GM10266 (cell line): ENCODE results near the gene LMTK2.
"Not testable (repeated sequence)": the region's sequence is repeated elsewhere in the genome, so short reads cannot be mapped to it uniquely, and the experiment has no call there.

Experiments used
- DNase-seq: peaks from one replicate; pipeline ENCODE4 v3.0.0; 2012; ENCODE audit errors: extremely low spot score
- TF ChIP-seq, protein P1 (sequence below): IDR thresholded peaks from 2 replicates; pipeline ENCODE4 v1.5.1; 2012; ENCODE audit warnings: mild to moderate bottlenecking, low read depth; ENCODE audit not compliant: control insufficient read depth, insufficient read depth; ENCODE audit errors: missing control alignments

The LMTK2 gene

DNA sequence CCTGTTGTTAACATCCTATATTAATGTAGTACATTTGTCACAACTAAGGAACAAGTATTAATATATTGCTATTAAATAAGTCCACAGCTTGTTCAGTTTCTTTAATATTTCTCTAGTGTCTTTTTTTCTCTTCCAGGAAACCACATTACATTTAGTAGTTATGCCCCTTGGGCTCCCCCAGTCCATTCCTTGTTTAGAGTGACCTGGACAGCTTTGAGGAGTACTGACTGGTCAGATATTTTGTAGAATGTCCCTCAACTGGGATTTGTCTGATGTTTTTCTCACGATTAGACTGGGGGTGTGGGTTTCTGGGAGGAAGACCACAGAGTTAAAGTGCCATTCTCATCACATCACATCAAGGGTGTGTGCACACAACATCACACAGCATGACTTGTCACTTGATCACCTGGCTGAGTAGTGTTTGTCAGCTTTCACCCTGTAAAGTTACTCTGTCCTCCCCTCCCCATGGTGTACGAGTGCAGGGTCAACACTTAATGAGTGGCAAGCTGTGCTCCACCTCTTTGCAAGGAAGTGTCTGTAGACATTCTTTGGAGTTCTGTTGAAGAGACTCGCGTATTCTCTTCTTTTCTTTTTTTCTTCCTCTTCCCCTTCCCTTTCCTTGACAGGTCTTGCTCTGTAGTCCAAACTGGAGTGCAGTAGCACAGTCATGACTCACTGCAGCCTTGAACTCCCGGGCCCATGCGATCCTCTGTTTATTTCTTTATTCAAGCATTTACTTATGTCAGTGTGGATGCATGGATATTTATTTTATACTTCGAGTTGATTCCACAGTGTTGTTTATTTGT lies 10.2 kb downstream of the LMTK2 start:
- TF ChIP-seq, protein P1, sequence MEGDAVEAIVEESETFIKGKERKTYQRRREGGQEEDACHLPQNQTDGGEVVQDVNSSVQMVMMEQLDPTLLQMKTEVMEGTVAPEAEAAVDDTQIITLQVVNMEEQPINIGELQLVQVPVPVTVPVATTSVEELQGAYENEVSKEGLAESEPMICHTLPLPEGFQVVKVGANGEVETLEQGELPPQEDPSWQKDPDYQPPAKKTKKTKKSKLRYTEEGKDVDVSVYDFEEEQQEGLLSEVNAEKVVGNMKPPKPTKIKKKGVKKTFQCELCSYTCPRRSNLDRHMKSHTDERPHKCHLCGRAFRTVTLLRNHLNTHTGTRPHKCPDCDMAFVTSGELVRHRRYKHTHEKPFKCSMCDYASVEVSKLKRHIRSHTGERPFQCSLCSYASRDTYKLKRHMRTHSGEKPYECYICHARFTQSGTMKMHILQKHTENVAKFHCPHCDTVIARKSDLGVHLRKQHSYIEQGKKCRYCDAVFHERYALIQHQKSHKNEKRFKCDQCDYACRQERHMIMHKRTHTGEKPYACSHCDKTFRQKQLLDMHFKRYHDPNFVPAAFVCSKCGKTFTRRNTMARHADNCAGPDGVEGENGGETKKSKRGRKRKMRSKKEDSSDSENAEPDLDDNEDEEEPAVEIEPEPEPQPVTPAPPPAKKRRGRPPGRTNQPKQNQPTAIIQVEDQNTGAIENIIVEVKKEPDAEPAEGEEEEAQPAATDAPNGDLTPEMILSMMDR: no peak
- DNase-seq: no peak

DNA sequence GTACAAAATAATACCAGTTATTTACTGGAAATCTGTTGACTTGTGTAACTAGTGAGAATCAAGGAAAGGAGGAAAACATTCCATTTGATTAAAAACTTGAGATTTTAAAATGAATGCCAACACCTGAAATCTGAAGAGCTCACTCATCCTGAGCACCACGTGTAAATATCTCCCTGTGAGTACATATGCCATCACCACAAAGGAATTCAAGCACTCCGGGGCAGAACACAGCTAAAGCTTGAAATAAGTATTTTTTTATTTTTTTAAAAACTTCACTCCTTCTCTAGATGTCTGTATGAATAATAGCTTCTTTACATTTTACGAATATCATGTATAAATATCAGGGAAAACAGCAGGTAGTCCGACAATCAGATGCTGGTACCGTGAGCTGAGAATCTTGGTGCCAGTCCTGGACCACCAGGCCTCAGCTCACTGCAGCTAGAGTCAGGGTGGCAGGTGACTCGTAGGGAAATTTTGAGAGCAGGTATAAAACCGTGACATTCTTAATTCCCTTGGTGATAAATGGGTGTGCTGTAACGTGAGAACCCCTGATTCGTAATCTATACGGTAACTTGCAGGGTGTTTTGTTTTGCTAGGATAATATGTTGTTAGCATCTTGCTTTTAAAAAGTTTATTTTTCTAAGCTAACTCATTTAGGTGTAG lies 12.7 kb downstream of the LMTK2 start:
- TF ChIP-seq, protein P1: no peak
- no peak for DNase-seq

DNA sequence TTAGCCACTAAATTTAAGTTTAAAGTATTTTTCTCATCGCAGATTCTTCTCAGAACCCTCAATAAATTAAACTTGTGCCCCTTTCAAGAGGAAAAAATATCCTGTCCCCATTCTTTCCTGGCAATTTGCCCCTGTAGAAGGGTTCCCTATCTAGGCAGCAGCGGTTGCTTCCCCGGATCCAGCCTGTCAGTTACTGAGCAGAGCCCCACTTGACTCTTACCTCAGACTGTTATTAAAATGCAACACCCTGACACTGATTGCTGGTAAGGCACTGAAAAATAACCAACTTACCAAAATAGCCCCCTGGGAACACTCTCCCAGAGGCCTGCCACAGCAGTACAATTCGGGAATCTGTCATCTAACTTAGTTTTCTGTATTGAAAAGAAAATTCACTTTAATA lies 13.9 kb downstream of the LMTK2 start:
- TF ChIP-seq, protein P1: no peak
- DNase-seq: no peak

DNA sequence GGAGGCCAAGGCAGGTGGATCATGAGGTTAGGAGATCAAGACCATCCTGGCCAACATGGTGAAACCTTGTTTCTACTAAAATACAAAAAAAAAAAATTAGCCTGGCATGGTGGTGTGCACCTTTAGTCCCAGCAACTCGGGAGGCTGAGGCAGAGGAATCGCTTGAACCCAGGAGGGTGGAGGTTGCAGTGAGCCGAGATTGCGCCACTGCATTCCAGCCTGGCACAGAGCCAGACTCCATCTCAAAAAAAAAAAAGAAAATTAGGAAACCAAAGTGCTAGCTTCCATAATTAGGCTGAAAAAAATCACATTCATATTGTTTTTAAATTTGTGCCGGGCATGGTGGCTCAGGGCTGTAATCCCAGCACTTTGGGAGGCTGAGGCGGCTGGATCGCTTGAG lies 14.7 kb downstream of the LMTK2 start:
- DNase-seq: not testable (repeated sequence)

DNA sequence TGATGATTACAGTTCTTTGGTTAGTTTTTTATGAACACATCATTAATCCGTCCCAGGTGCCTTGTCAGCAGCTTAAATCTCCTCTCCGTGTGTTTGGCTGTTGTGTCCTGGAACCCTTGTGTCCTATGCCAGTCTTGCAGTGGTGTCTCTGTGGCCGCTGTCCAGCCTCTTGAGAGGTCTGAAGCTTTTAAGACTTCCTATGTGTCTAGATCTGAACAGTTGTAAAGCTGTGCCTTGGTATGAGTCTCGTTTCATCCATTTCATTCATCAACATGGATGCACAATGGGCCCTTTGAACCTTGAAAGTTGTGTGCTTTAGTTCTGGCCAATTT lies 16.7 kb downstream of the LMTK2 start:
- DNase-seq: no peak
- TF ChIP-seq, protein P1: no peak

DNA sequence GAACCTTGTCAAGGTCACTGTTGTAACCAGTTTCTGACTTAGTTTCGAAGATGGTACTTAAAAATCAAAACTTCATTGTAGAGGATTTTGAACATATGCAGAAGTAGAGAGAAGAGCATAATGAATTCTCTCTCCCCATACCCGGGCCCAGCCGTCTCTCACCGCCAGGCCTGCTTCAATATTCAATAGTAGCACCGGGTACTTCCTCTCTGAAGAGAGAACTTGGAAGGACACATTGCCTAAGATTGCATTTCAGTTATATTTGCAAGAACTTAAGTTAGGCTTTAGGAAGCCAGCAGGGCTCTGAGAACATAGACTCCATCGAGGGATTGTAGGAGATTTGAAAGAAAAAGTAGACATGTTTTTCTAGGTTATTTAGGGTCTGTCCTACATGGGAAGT lies 19.1 kb downstream of the LMTK2 start:
- no peak for DNase-seq
- TF ChIP-seq, protein P1: no peak

DNA sequence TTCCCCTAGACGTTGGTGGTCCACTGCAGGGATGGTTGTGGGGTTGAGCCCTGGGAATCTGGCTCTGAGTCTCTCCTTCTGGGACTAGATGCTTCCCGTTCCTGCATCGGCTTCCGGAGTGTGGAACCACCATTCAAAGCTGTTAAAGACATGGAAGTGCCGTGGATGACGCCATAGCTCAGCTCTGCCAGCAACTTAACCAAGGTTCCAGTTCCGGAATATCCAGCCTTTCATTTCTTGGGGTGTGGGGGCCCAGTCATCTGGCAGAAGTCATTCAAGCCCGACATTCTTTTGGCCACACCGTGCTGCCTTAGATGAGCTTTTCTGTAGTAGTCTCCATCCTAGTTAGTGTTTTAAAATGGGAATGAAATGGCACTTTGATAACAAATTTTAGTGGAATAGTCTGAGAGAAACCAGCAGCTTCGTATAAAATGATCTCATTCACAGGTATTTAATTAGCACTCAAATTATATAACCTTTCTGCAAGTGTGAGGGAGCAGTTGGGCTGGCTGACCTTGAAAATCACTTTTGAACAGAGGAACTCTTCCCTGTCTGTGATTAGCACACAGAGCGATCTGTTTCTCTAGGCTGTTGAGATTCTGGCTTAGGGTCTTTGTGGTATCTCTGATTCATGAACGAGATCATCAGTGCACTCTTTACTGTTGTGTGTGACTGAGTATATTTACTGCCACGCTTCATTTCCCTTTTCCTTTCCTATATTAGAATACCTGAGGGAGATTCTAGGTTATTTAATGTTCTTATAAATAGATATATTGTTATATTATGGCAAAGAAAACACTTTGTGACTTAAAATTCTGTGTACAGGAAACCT lies 19.9 kb downstream of the LMTK2 start:
- TF ChIP-seq, protein P1: no peak
- DNase-seq: no peak
